Keratinocyte (primary cell): ENCODE measurements around the gene UMAD1. TPM values are rescaled to one million over a fixed set of nuclear protein-coding genes. Genes with fewer than 3 reads are reported as not detected.

Source experiments
- DNase-seq: peaks from one replicate; pipeline ENCODE4 v3.0.0-alpha.2; 2011; ENCODE audit warnings: low read depth, missing footprints, low spot score
- FAIRE-seq: peaks from 2 replicates; lab custom pipeline; 2011; peaks lifted over from hg19 to GRCh38; lab: Jason Lieb, UNC
- H2AFZ ChIP-seq: 2 replicates; pipeline ENCODE4 v1.6.0; 2012; ENCODE audit warnings: low read length, control low read depth, inconsistent platforms; ENCODE audit not compliant: control insufficient read depth
- H3K27ac ChIP-seq: 2 replicates; pipeline ENCODE4 v1.5.1; 2011; ENCODE audit warnings: low read length; ENCODE audit not compliant: control insufficient read depth, insufficient read depth
- H3K27me3 ChIP-seq: 3 replicates; pipeline ENCODE4 v1.6.0; 2011; ENCODE audit warnings: low read length; ENCODE audit not compliant: control insufficient read depth, insufficient read depth; ENCODE audit errors: extremely low read depth
- H3K36me3 ChIP-seq, 2 experiments: 2 replicates in 1 of 2; 3 replicates in 1 of 2; pipeline ENCODE4 v1.5.1; 2011; ENCODE audit warnings: low read length in 2 of 2, mild to moderate bottlenecking in 1 of 2; ENCODE audit not compliant: control insufficient read depth in 2 of 2, insufficient read depth in 2 of 2; ENCODE audit errors: extremely low read depth in 1 of 2
- H3K4me1 ChIP-seq: 3 replicates; pipeline ENCODE4 v1.5.1; 2011; ENCODE audit warnings: low read length; ENCODE audit not compliant: control insufficient read depth, insufficient read depth; ENCODE audit errors: extremely low read depth
- H3K4me2 ChIP-seq: 3 replicates; pipeline ENCODE4 v1.6.0; 2011; ENCODE audit warnings: low read depth, low read length; ENCODE audit not compliant: control insufficient read depth, insufficient read depth; ENCODE audit errors: extremely low read depth
- H3K4me3 ChIP-seq, 3 experiments: fragments of 200-600 bp in 1 of 3; sonication (generic) in 1 of 3; 2 replicates in 2 of 3; 3 replicates in 1 of 3; pipeline ENCODE4 v1.5.1; 2011 to 2016; ENCODE audit warnings: low read length in 3 of 3, mild to moderate bottlenecking in 3 of 3, control low read depth in 2 of 3, inconsistent platforms in 1 of 3, low read depth in 1 of 3, mixed read lengths in 1 of 3, mixed run types in 1 of 3, moderate library complexity in 1 of 3; ENCODE audit not compliant: control insufficient read depth in 2 of 3, insufficient read depth in 2 of 3; ENCODE audit errors: extremely low read depth in 1 of 3
- H3K79me2 ChIP-seq: 2 replicates; pipeline ENCODE4 v1.6.0; 2012; ENCODE audit warnings: low read length; ENCODE audit not compliant: control insufficient read depth, insufficient read depth
- H3K9ac ChIP-seq: 3 replicates; pipeline ENCODE4 v1.6.0; 2011; ENCODE audit warnings: low read length; ENCODE audit not compliant: control insufficient read depth, insufficient read depth; ENCODE audit errors: extremely low read depth
- H3K9me1 ChIP-seq: 3 replicates; pipeline ENCODE4 v1.6.0; 2011; ENCODE audit warnings: low read length; ENCODE audit not compliant: control insufficient read depth, insufficient read depth; ENCODE audit errors: extremely low read depth
- H3K9me3 ChIP-seq: 2 replicates; pipeline ENCODE4 v1.5.1; 2012; ENCODE audit warnings: low read depth, low read length; ENCODE audit not compliant: control insufficient read depth
- H4K20me1 ChIP-seq: 3 replicates; pipeline ENCODE4 v1.6.0; 2011; ENCODE audit warnings: low read length; ENCODE audit not compliant: control insufficient read depth, insufficient read depth; ENCODE audit errors: extremely low read depth
- CTCF ChIP-seq, 3 experiments: IDR thresholded peaks in 1 of 3; conservative IDR thresholded peaks in 1 of 3; optimal IDR thresholded peaks in 1 of 3; 2 replicates in 2 of 3; 3 replicates in 1 of 3; pipeline versions ENCODE3 to v1.5.1; 2011; ENCODE audit warnings: low read length in 3 of 3, mild to moderate bottlenecking in 3 of 3, moderate library complexity in 2 of 3, control low read depth in 1 of 3, inconsistent platforms in 1 of 3; ENCODE audit not compliant: insufficient read depth in 2 of 3; ENCODE audit errors: extremely low read depth in 1 of 3
- EZH2 ChIP-seq: IDR thresholded peaks from one replicate; pipeline ENCODE4 v1.6.1; 2012; ENCODE audit warnings: inconsistent platforms, mild to moderate bottlenecking, low read length, moderate library complexity
- dilution Hi-C: fragments of 300-500 bp; cut with MboI; formaldehyde crosslinking; loops from one replicate; pipeline ENCODE4 v1.7.0; 2020; ENCODE audit warnings: low sequenced_read_pairs; ENCODE audit not compliant: extremely low pct_ligation_motif_present
- polyA plus RNA-seq, 5 experiments: library from polyadenylated mRNA; depleted of rRNA in 3 of 5; stranded (reverse) in 3 of 5; stranded (forward) in 1 of 5; unstranded in 1 of 5; fragments of >200 nt; gene quantifications; 1 replicate in 1 of 5; 2 replicates in 3 of 5; 3 replicates in 1 of 5; pipeline versions ENCODE4 v1.2.1 to v1.2.3, GENCODE V29; 2011 to 2012; ENCODE audit warnings: missing spikeins in 2 of 5, low read depth in 1 of 5, low replicate concordance in 1 of 5

Gene UMAD1
- polyA plus RNA-seq, 1 donor (not counting 4 experiments of a cell fraction or from before 2014, with no cell fraction given) = 18.2 TPM

- Histone ChIP-seq H3K79me2 (no peaks in the 10 kb centered on the region), H3K9ac (no peak overlapping the region), H3K9me1 (no peaks in the 10 kb centered on the region), H4K20me1 (no peaks in the 10 kb centered on the region), H3K9me3 (no peaks in the 10 kb centered on the region), H2AFZ (no peak overlapping the region), H3K4me3 (no peak overlapping the region), H3K27me3 (no peaks in the 10 kb centered on the region), H3K4me1 (no peaks in the 10 kb centered on the region), H3K4me2 (no peak overlapping the region), H3K36me3 (no peaks in the 10 kb centered on the region), H3K27ac (no peak overlapping the region)
- TF ChIP-seq CTCF (optimal IDR thresholded peaks at IDR 0.05 in 1 of 3, IDR thresholded peaks at IDR 0.05 in 1 of 3, conservative IDR thresholded peaks at IDR 0.05 in 1 of 3; ENCODE audit: extremely low read depth in 1 of 3, insufficient read depth in 2 of 3, low read length in 3 of 3) (no peak), EZH2 (no peak)
- DNase-seq = no peak
- FAIRE-seq = no peak
- dilution Hi-C loops = no loop called here
These were observed 167.6 kb downstream of the UMAD1 start for GRCh38 chr7:7808156-7808555.

- dilution Hi-C loops = no loop called here
- Histone ChIP-seq H2AFZ (no peak overlapping the region), H4K20me1 (no peaks in the 10 kb centered on the region), H3K27me3 (no peaks in the 10 kb centered on the region), H3K36me3 (no peaks in the 10 kb centered on the region), H3K4me3 (no peak overlapping the region), H3K9me1 (no peaks in the 10 kb centered on the region), H3K9ac (no peak overlapping the region), H3K79me2 (no peaks in the 10 kb centered on the region), H3K4me2 (no peak overlapping the region), H3K4me1 (no peaks in the 10 kb centered on the region), H3K9me3 (no peaks in the 10 kb centered on the region), H3K27ac (no peak overlapping the region)
- no peak for TF ChIP-seq EZH2
- no peak for TF ChIP-seq CTCF (optimal IDR thresholded peaks at IDR 0.05 in 1 of 3, IDR thresholded peaks at IDR 0.05 in 1 of 3, conservative IDR thresholded peaks at IDR 0.05 in 1 of 3; ENCODE audit: extremely low read depth in 1 of 3, insufficient read depth in 2 of 3, low read length in 3 of 3)
- no peak for DNase-seq
- no peak for FAIRE-seq
These were observed 168.1 kb downstream of the UMAD1 start for GRCh38 chr7:7808626-7809025.
